Kidney (tissue), 14 donors: ENCODE measurements around the gene ABTB2. TPM values are rescaled to one million over a fixed set of nuclear protein-coding genes. Genes with fewer than 3 reads are reported as not detected.
A peak's percentile ranks its signal among the peaks of the same experiment; 100 is the strongest.

ENCODE experiments used
- DNase-seq, 5 donors: peaks; one replicate each; pipeline ENCODE4 v3.0.0-alpha.2; 2013 to 2020
- FAIRE-seq: peaks from 2 replicates; lab custom pipeline; 2012; peaks lifted over from hg19 to GRCh38; lab: Jason Lieb, UNC
- H3K27ac ChIP-seq, 2 donors: one replicate each; pipeline ENCODE4 v1.7.0; 2013; ENCODE audit warnings: low read depth in 2 of 2, low read length in 2 of 2, inconsistent platforms in 1 of 2
- H3K27me3 ChIP-seq: one replicate; pipeline ENCODE4 v1.7.1; 2013; ENCODE audit warnings: low read length, inconsistent platforms; ENCODE audit not compliant: control insufficient read depth, insufficient read depth
- H3K36me3 ChIP-seq, 3 donors: one replicate each; pipeline versions ENCODE4 v1.7.0 to v1.7.1; 2013; ENCODE audit warnings: low read length in 3 of 3, control low read depth in 1 of 3, inconsistent platforms in 1 of 3; ENCODE audit not compliant: insufficient read depth in 3 of 3, control insufficient read depth in 2 of 3
- H3K4me1 ChIP-seq, 3 donors: one replicate each; pipeline versions ENCODE4 v1.7.0 to v1.7.1; 2013; ENCODE audit warnings: low read length in 3 of 3, inconsistent platforms in 1 of 3, low read depth in 1 of 3; ENCODE audit not compliant: control insufficient read depth in 2 of 3, insufficient read depth in 2 of 3
- H3K4me3 ChIP-seq, 3 donors: one replicate each; pipeline versions ENCODE4 v1.7.0 to v1.8.1; 2013; ENCODE audit warnings: low read length in 3 of 3, control low read depth in 1 of 3, inconsistent platforms in 1 of 3
- H3K9ac ChIP-seq, 3 donors: one replicate each; pipeline versions ENCODE4 v1.7.0 to v1.7.1; 2013; ENCODE audit warnings: low read length in 3 of 3, control low read depth in 1 of 3, inconsistent platforms in 1 of 3
- H3K9me3 ChIP-seq, 3 donors: one replicate each; pipeline versions ENCODE4 v1.7.0 to v1.7.1; 2013; ENCODE audit warnings: low read length in 3 of 3, control low read depth in 1 of 3, inconsistent platforms in 1 of 3; ENCODE audit not compliant: control insufficient read depth in 2 of 3, insufficient read depth in 1 of 3
- intact Hi-C: fragments of 100-400 bp; cut with DNase I; formaldehyde crosslinking; loops from one replicate; pipeline ENCODE4 v1.11.1; 2022
- polyA plus RNA-seq: library from polyadenylated mRNA; stranded (reverse); fragments of 350-450 nt; fragmentation: Illumina TruSeq; extraction: RNeasy Lipid Tissue Mini Kit (QIAGEN cat#74804); gene quantifications from one replicate; pipeline ENCODE4 v1.2.3, GENCODE V29; 2014; ENCODE audit warnings: low read depth, low replicate concordance; ENCODE audit not compliant: insufficient read depth
- total RNA-seq: library from RNA; stranded (reverse); fragmentation: NEBNext Ultra II Directional; extraction: Animal tissue kit (Norgen Biotek cat#: 25700); gene quantifications from one replicate; pipeline ENCODE4 v1.2.1, GENCODE V29; 2021
- TF ChIP-seq, protein P1 (sequence below): IDR thresholded peaks from 3 replicates; pipeline ENCODE4 v1.5.1; 2012; ENCODE audit warnings: mild to moderate bottlenecking, moderate library complexity, borderline replicate concordance; ENCODE audit not compliant: insufficient read depth; ENCODE audit errors: extremely low read depth
- donor health status: control.
- donor health status: control.
- donor health status: control.
- donor health status: control.
- donor health status: control.
- donor health status: DM: yes; HTN: yes; CAD: no.
- donor health status: Normal renal cell carcinoma (clear cell type).

The ABTB2 gene
- total and polyA plus RNA-seq, 2 donors from 2014 or later = 7.6 to 22.1 TPM

DNA sequence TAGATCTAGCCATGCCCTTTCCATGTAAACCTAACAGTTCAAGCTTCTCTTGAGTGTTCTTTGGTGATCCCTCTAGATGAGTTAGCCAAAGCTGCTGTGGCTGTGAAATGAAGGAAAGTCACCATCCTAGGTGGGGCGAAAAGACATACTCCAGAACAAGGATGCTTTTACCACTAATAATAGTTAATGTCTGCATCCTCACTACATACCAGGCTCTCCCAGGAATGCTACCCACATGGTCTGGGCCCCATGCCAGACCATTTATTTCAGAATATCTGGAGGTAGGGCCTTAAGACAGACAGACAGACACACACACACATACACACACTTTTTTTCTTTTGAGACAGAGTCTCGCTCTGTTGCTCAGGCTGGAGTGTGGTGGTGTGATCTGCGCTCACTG, 14.7 kb downstream of the ABTB2 start:
- intact Hi-C loops = no loop called here
- Histone ChIP-seq H3K9ac (no peak overlapping the region), H3K4me3 (no peak overlapping the region), H3K4me1 (peaks cover 0 to 28% (median 18%) of the 10 kb centered on the region in 3 donors), H3K36me3 (no peaks in the 10 kb centered on the region), H3K9me3 (no peaks in the 10 kb centered on the region), H3K27ac (no peak overlapping the region), H3K27me3 (no peaks in the 10 kb centered on the region)
- FAIRE-seq (no peak), DNase-seq (no peak)
- TF ChIP-seq, protein P1, sequence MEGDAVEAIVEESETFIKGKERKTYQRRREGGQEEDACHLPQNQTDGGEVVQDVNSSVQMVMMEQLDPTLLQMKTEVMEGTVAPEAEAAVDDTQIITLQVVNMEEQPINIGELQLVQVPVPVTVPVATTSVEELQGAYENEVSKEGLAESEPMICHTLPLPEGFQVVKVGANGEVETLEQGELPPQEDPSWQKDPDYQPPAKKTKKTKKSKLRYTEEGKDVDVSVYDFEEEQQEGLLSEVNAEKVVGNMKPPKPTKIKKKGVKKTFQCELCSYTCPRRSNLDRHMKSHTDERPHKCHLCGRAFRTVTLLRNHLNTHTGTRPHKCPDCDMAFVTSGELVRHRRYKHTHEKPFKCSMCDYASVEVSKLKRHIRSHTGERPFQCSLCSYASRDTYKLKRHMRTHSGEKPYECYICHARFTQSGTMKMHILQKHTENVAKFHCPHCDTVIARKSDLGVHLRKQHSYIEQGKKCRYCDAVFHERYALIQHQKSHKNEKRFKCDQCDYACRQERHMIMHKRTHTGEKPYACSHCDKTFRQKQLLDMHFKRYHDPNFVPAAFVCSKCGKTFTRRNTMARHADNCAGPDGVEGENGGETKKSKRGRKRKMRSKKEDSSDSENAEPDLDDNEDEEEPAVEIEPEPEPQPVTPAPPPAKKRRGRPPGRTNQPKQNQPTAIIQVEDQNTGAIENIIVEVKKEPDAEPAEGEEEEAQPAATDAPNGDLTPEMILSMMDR = no peak

DNA sequence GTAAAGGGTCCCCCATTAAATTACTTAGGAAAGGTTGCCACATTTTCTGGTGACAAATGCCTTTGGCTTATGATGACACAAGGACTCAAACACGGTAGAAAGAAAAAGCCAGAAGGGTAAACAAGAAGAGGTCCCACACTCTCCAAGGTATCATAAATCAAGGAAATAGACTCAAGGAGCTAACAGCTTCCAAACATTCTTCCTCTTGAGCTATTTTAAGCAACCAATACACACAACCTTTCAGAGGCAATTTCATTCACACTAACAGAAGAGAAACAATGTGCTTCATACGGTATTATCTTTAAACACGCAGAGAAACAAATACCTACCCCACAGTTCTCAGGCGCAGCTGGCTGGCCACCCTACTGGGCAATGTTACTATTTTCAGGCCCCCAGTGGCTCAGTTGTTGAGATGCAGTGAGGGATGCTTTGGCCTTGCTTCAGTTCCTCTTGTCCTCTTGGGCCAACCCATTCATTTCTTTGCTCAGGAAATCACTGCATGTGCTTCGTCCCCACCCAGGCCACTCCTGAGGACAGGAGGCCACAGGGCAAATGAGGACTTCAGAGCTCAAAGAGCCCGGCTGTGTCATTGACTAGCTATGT, 15.8 kb downstream of the ABTB2 start:
- FAIRE-seq = no peak
- Histone ChIP-seq H3K4me3 (no peak overlapping the region), H3K9me3 (no peaks in the 10 kb centered on the region), H3K27me3 (no peaks in the 10 kb centered on the region), H3K36me3 (no peaks in the 10 kb centered on the region), H3K9ac (no peak overlapping the region), H3K27ac (peak overlapping the region in 1 of 2 donors; percentile 54), H3K4me1 (peaks cover 0 to 28% (median 15%) of the 10 kb centered on the region in 3 donors)
- peak in 2 of 5 donors; percentile 55 to 81 for DNase-seq
- TF ChIP-seq, protein P1 = no peak
- intact Hi-C loops = no loop called here

DNA sequence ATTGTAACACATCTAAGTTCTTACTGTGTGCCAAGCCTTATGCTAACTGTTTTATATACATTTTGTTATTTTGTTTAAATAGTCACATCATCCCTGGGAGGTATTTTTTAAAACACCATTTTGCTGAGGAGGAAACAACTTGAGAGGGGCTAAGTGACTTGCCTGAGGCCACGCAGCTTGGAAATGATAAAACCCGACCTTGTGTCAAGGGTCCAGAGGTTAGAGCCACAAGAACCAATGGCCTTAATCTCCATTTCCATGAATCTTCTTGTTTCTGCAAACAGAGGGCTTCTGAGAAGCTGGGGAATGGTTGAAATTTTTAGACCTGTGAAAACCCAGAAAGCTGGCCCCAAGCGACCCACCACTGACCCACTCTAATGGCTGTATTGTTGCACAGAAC, 16.7 kb downstream of the ABTB2 start:
- FAIRE-seq (no peak), DNase-seq (no peak)
- TF ChIP-seq, protein P1 = no peak
- H3K9ac ChIP-seq = no peak overlapping the region
- no peak overlapping the region for H3K27ac ChIP-seq
- H3K4me3 ChIP-seq = no peak overlapping the region
- no peaks in the 10 kb centered on the region for H3K27me3 ChIP-seq
- H3K36me3 ChIP-seq = no peaks in the 10 kb centered on the region
- intact Hi-C loops = no loop called here
- peaks cover 0 to 25% (median 14%) of the 10 kb centered on the region in 3 donors for H3K4me1 ChIP-seq
- H3K9me3 ChIP-seq = no peaks in the 10 kb centered on the region
